Activated naive CD4-positive, alpha-beta T cell treated with anti-CD3 and anti-CD28 coated beads for 36 hours (primary cell): ENCODE data around the gene CDC42EP3. TPM values are rescaled to one million over a fixed set of nuclear protein-coding genes. Genes with fewer than 3 reads are reported as not detected.

Experiments used
- CTCF ChIA-PET: fragments of 350-600 bp; sonication (Branson Sonifier 250); formaldehyde crosslinking; loops from one replicate; lab custom pipeline; 2021; ENCODE audit warnings: antibody characterized with exemption; lab: Charles Lee
- DNase-seq: peaks from one replicate; pipeline ENCODE4 v3.0.0-alpha.2; 2020
- H3K27ac Mint-ChIP-seq: one replicate; pipeline ENCODE4 v1.8.0; 2021; ENCODE audit warnings: mild to moderate bottlenecking, mixed read lengths
- H3K27me3 Mint-ChIP-seq: one replicate; pipeline ENCODE4 v1.8.0; 2021; ENCODE audit warnings: low read depth, mixed read lengths
- H3K36me3 Mint-ChIP-seq: one replicate; pipeline ENCODE4 v1.8.0; 2021; ENCODE audit warnings: low read depth, mixed read lengths
- H3K4me1 Mint-ChIP-seq: one replicate; pipeline ENCODE4 v1.8.0; 2021; ENCODE audit warnings: low read depth, mixed read lengths
- H3K4me3 Mint-ChIP-seq: one replicate; pipeline ENCODE4 v1.8.0; 2021; ENCODE audit warnings: mild to moderate bottlenecking, moderate library complexity, mixed read lengths
- H3K9me3 Mint-ChIP-seq: one replicate; pipeline ENCODE4 v1.8.0; 2021; ENCODE audit warnings: mixed read lengths
- intact Hi-C: fragments of 100-400 bp; cut with micrococcal nuclease; formaldehyde crosslinking; loops from one replicate; pipeline ENCODE4 v1.15.1; 2023
- total RNA-seq, 2 experiments: library from RNA; stranded (reverse); gene quantifications; one replicate each; pipeline ENCODE4 v1.2.3, GENCODE V29; 2021

CDC42EP3 gene
- total RNA-seq, 2 experiments from 2014 or later, result 8.5 to 9.4 TPM

DNA sequence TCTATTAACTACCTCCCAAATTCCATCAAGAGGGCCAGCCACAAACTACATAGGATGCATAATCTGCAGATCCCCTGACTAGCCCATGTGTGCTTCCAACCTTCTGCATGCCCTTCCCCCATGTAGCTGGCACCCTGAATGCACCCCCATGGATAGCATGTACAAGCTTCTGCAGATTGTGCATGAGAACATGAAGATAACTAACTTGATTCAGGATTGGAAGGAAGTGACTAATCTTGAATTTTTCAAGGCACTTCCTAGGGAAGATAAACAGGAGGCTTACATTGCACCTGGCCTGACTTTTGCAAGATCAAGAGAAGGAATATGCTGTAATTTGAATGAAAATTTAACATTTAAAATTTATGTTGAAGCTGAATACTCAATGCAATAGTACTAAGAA is 66.7 kb downstream of the CDC42EP3 start:
- Mint-ChIP-seq H3K27me3 (no peaks in the 10 kb centered on the region), H3K9me3 (peaks cover 5% of the 10 kb centered on the region), H3K36me3 (peaks cover 4% of the 10 kb centered on the region), H3K4me1 (peaks cover 25% of the 10 kb centered on the region), H3K27ac (no peak overlapping the region), H3K4me3 (no peak overlapping the region)
- intact Hi-C loops, result no loop called here
- DNase-seq, result no peak
- CTCF ChIA-PET, result no interaction called here

- H3K27ac Mint-ChIP-seq, result no peak overlapping the region
- H3K4me1 Mint-ChIP-seq, result peaks cover 27% of the 10 kb centered on the region
- intact Hi-C loops, result loop anchor here (2.0 kb wide), 1 partner anchor 14 kb away; no protein-coding TSS in a partner anchor
- CTCF ChIA-PET, result interaction anchor here (0.6 to 1.4 kb wide), 3 partner anchors 16 to 230 kb away, joined by 3 to 4 read pairs (median 3); no protein-coding TSS in a partner anchor
- no peaks in the 10 kb centered on the region for H3K27me3 Mint-ChIP-seq
- no peak overlapping the region for H3K4me3 Mint-ChIP-seq
- H3K9me3 Mint-ChIP-seq, result peaks cover under 1% of the 10 kb centered on the region
- DNase-seq, result no peak
- H3K36me3 Mint-ChIP-seq, result peaks cover 4% of the 10 kb centered on the region
These were observed 68.7 kb downstream of the CDC42EP3 start for GRCh38 chr2:37602702-37603101.

DNA sequence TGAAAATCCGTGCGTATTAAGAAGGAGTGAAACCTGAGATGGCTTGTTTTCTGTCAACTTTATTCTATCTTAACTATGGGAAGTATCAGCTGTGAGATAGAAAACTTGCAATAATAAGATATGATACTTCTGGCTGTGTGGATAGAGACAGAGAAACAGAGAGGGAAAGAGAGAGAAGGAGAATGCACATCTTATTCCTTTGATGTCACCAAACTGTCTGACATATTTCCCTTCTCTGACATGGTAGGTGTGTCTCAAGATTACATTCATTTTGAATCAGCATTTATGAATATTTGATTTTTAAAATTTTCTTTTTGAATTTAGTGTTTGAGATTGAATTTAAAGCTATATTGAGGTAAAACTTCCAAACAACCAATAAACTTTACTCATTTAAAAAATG is 69.4 kb downstream of the CDC42EP3 start:
- H3K4me3 Mint-ChIP-seq, result no peak overlapping the region
- H3K4me1 Mint-ChIP-seq, result peaks cover 27% of the 10 kb centered on the region
- H3K9me3 Mint-ChIP-seq, result no peaks in the 10 kb centered on the region
- H3K27me3 Mint-ChIP-seq, result no peaks in the 10 kb centered on the region
- CTCF ChIA-PET, result interaction anchor here (1.4 kb wide), 1 partner anchor 23 kb away, joined by 4 read pairs; no protein-coding TSS in a partner anchor
- DNase-seq, result no peak
- peaks cover 4% of the 10 kb centered on the region for H3K36me3 Mint-ChIP-seq
- intact Hi-C loops, result loop anchor here (2.0 kb wide), 1 partner anchor 15 kb away; no protein-coding TSS in a partner anchor
- no peak overlapping the region for H3K27ac Mint-ChIP-seq

DNA sequence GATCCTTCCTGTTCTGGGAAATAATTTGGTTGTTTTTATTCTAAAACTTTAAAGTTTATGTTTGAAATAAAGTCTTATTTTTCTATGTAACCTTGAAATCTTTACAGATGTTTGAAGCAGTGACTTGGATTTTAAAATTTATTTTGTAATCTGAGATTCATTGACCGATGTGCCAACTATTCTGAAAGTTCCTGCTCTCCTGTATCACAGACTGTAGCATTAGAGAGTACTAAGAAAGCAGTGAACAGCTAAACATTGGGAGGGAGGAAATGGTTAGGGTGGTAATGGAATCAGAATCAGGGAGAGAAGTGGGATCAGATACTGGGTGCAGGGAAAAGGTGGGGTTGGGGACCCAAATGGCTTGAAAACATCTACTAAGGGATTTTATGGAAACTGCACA is 69.9 kb downstream of the CDC42EP3 start:
- no peak overlapping the region for H3K27ac Mint-ChIP-seq
- intact Hi-C loops, result no loop called here
- H3K4me3 Mint-ChIP-seq, result no peak overlapping the region
- peaks cover 4% of the 10 kb centered on the region for H3K36me3 Mint-ChIP-seq
- peaks cover 27% of the 10 kb centered on the region for H3K4me1 Mint-ChIP-seq
- CTCF ChIA-PET, result no interaction called here
- H3K9me3 Mint-ChIP-seq, result no peaks in the 10 kb centered on the region
- no peaks in the 10 kb centered on the region for H3K27me3 Mint-ChIP-seq
- no peak for DNase-seq

- peaks cover 27% of the 10 kb centered on the region for H3K4me1 Mint-ChIP-seq
These were observed 70.7 kb downstream of the CDC42EP3 start for GRCh38 chr2:37600735-37601134.

GRCh38 chr2:37599688-37600525 is 71.5 kb downstream of the CDC42EP3 start:
- H3K9me3 Mint-ChIP-seq, result peaks cover 8% of the 10 kb centered on the region
- no peak overlapping the region for H3K4me3 Mint-ChIP-seq
- DNase-seq, result no peak
- no peaks in the 10 kb centered on the region for H3K36me3 Mint-ChIP-seq
- H3K27me3 Mint-ChIP-seq, result no peaks in the 10 kb centered on the region
- no peak overlapping the region for H3K27ac Mint-ChIP-seq
- CTCF ChIA-PET, result interaction anchor here (0.6 kb wide), 1 partner anchor 63 kb away, joined by 3 read pairs; no protein-coding TSS in a partner anchor
- intact Hi-C loops, result no loop called here
- H3K4me1 Mint-ChIP-seq, result peaks cover 27% of the 10 kb centered on the region

More at GRCh38 chr2:37600735-37601134, 70.7 kb downstream of the CDC42EP3 start:
- peaks cover 4% of the 10 kb centered on the region for H3K9me3 Mint-ChIP-seq
- H3K4me3 Mint-ChIP-seq, result no peak overlapping the region
- peaks cover under 1% of the 10 kb centered on the region for H3K36me3 Mint-ChIP-seq
- no peak for DNase-seq
- no peak overlapping the region for H3K27ac Mint-ChIP-seq
- CTCF ChIA-PET, result no interaction called here
- no peaks in the 10 kb centered on the region for H3K27me3 Mint-ChIP-seq
- intact Hi-C loops, result no loop called here

- Mint-ChIP-seq H3K36me3 (peaks cover 2% of the 10 kb centered on the region), H3K9me3 (peaks cover 10% of the 10 kb centered on the region), H3K27ac (no peak overlapping the region), H3K4me1 (peaks cover 12% of the 10 kb centered on the region), H3K4me3 (no peak overlapping the region), H3K27me3 (no peaks in the 10 kb centered on the region)
- intact Hi-C loops, result no loop called here
- CTCF ChIA-PET, result no interaction called here
- DNase-seq, result no peak
These were observed 77.7 kb downstream of the CDC42EP3 start for GRCh38 chr2:37593694-37594093.

GRCh38 chr2:37593024-37593423 is 78.4 kb downstream of the CDC42EP3 start:
- intact Hi-C loops, result no loop called here

More at GRCh38 chr2:37593024-37593423, 78.4 kb downstream of the CDC42EP3 start:
- Mint-ChIP-seq H3K36me3 (peaks cover 2% of the 10 kb centered on the region), H3K27ac (no peak overlapping the region), H3K9me3 (peaks cover 10% of the 10 kb centered on the region), H3K4me3 (no peak overlapping the region), H3K4me1 (peaks cover 17% of the 10 kb centered on the region), H3K27me3 (no peaks in the 10 kb centered on the region)
- no peak for DNase-seq
- CTCF ChIA-PET, result no interaction called here
